ENCODE data around the gene GRK5. TPM values are rescaled to one million over a fixed set of nuclear protein-coding genes. Genes with fewer than 3 reads are reported as not detected.

GRK5 gene
- total RNA-seq, 1 experiment from 2014 or later, result 4.5 TPM

- ATAC-seq (no peak), DNase-seq (no peak)
- no peaks in the 10 kb centered on the region for H3F3A ChIP-seq (ENCODE audit: low read length, unreplicated experiment)
- intact Hi-C loops (cut with micrococcal nuclease), result no loop called here
- H3K27ac ChIP-seq (ENCODE audit: low read length), result no peak overlapping the region
- peaks cover 23% of the 10 kb centered on the region for H3K36me3 ChIP-seq (ENCODE audit: low read depth, low read length)
- H4K20me1 ChIP-seq (ENCODE audit: low read length), result no peaks in the 10 kb centered on the region
- TF ChIP-seq EZH2 (IDR thresholded peaks at IDR 0.05; ENCODE audit: low read length, unreplicated experiment) (no peak), CTCF (conservative IDR thresholded peaks at IDR 0.05; ENCODE audit: low read depth, low read length) (no peak), EZH2phosphoT487 (IDR thresholded peaks at IDR 0.05; ENCODE audit: borderline replicate concordance, low read length) (no peak)
- peaks cover 14% of the 10 kb centered on the region; the same call in 1 of the 2 replicates for H3K4me1 ChIP-seq (ENCODE audit: insufficient read depth, low read length)
- H3K9ac ChIP-seq (ENCODE audit: low read length), result no peak overlapping the region
- H2AFZ ChIP-seq (ENCODE audit: low read length), result no peak overlapping the region
- H3K4me2 ChIP-seq (ENCODE audit: low read length), result no peak overlapping the region
- peaks cover 46% of the 10 kb centered on the region for H3K79me2 ChIP-seq (ENCODE audit: low read length)
- no peaks in the 10 kb centered on the region for H3K9me3 ChIP-seq (ENCODE audit: low read length)
- BruUV-seq (replicated peaks), result no TSS peak
- no peaks in the 10 kb centered on the region for H3K9me2 ChIP-seq (replicated peaks; ENCODE audit: low read length)
- ChIA-PET POLR2A (ENCODE audit: unreplicated experiment) (no interaction called here), CTCF (no interaction called here)
- no peak overlapping the region for H3K4me3 ChIP-seq (ENCODE audit: low read length)
- no peaks in the 10 kb centered on the region for H3K27me3 ChIP-seq (ENCODE audit: low read length)
Measured at GRCh38 chr10:119176166-119176565, 31.2 kb upstream of the GRK5 start.

GRCh38 chr10:119177708-119178371 is 29.5 kb upstream of the GRK5 start:
- Histone ChIP-seq H3K27me3 (ENCODE audit: low read length) (no peaks in the 10 kb centered on the region), H3F3A (ENCODE audit: low read length, unreplicated experiment) (no peaks in the 10 kb centered on the region), H4K20me1 (ENCODE audit: low read length) (no peaks in the 10 kb centered on the region), H3K9me2 (replicated peaks; ENCODE audit: low read length) (no peaks in the 10 kb centered on the region), H2AFZ (ENCODE audit: low read length) (peak overlapping the region; percentile 86), H3K4me2 (ENCODE audit: low read length) (peak overlapping the region; percentile 87), H3K9ac (ENCODE audit: low read length) (peak overlapping the region; percentile 85), H3K27ac (ENCODE audit: low read length) (peak overlapping the region; percentile 39), H3K79me2 (ENCODE audit: low read length) (peaks cover 46% of the 10 kb centered on the region), H3K36me3 (ENCODE audit: low read depth, low read length) (peaks cover 11% of the 10 kb centered on the region), H3K4me3 (ENCODE audit: low read length) (peak overlapping the region; percentile 85), H3K9me3 (ENCODE audit: low read length) (no peaks in the 10 kb centered on the region), H3K4me1 (ENCODE audit: insufficient read depth, low read length) (peaks cover 14% of the 10 kb centered on the region; the same call in 1 of the 2 replicates)
- no peak for DNase-seq
- POLR2A ChIA-PET (ENCODE audit: unreplicated experiment), result no interaction called here
- CTCF ChIA-PET, result no interaction called here
- 0 out of 2 replicates have a peak, but pooled peaks have one; percentile 4 for ATAC-seq
- intact Hi-C loops (cut with micrococcal nuclease), result no loop called here
- TF ChIP-seq EZH2phosphoT487 (IDR thresholded peaks at IDR 0.05; ENCODE audit: borderline replicate concordance, low read length) (no peak), EZH2 (IDR thresholded peaks at IDR 0.05; ENCODE audit: low read length, unreplicated experiment) (no peak), CTCF (conservative IDR thresholded peaks at IDR 0.05; ENCODE audit: low read depth, low read length) (no peak)
- BruUV-seq (replicated peaks), result no TSS peak
